ENCODE data around the gene HAUS2.

HAUS2 gene

GRCh38 chr15:42611532-42611931, 62.9 kb downstream of the HAUS2 start:
- no peak for DNase-seq

GRCh38 chr15:42612367-42612912, 63.8 kb downstream of the HAUS2 start:
- DNase-seq: no peak

GRCh38 chr15:42616107-42616506, 67.5 kb downstream of the HAUS2 start:
- DNase-seq: no peak

Measured in midbrain (tissue), 1 donor.